B cell (primary cell): ENCODE measurements around the gene SRGAP2B. TPM values are rescaled to one million over a fixed set of nuclear protein-coding genes. Genes with fewer than 3 reads are reported as not detected.
"Not testable (repeated sequence)": the region's sequence is repeated elsewhere in the genome, so short reads cannot be mapped to it uniquely, and the experiment has no call there.

Source experiments
- ATAC-seq: fragments of 200-7000 bp; cut with Tn5 transposase; one replicate; pipeline ENCODE4 v1.10.0; 2021; ENCODE audit warnings: low read depth, mild to moderate bottlenecking, moderate number of reproducible peaks, moderate library complexity
- CTCF ChIA-PET: fragments of 350-600 bp; sonication (Branson Sonifier 250); formaldehyde crosslinking; loops from one replicate; lab custom pipeline; 2021; ENCODE audit warnings: antibody characterized with exemption, inconsistent platforms; lab: Charles Lee
- POLR2A ChIA-PET: fragments of 350-600 bp; sonication (Branson Sonifier 250); formaldehyde crosslinking; loops from one replicate; lab custom pipeline; 2021; ENCODE audit warnings: antibody characterized with exemption; lab: Charles Lee
- DNase-seq: peaks from one replicate; pipeline ENCODE4 v3.0.0; 2013
- H2AFZ ChIP-seq: 2 replicates; pipeline ENCODE4 v1.6.1; 2012; ENCODE audit warnings: mild to moderate bottlenecking, low read depth, low read length; ENCODE audit not compliant: insufficient read depth, poor library complexity, severe bottlenecking
- H3K27ac ChIP-seq, 2 donors: 1 replicate in 1 of 2; 2 replicates in 1 of 2; pipeline ENCODE4 v1.5.1; 2012 to 2013; ENCODE audit warnings: low read length in 2 of 2, mild to moderate bottlenecking in 2 of 2, moderate library complexity in 1 of 2
- H3K27me3 ChIP-seq, 4 experiments: fragments of 200-600 bp in 1 of 4; sonication (generic) in 1 of 4; replicated peaks in 1 of 4; 1 replicate in 2 of 4; 2 replicates in 2 of 4; pipeline versions ENCODE4 v1.6.1 to v1.7.0; 2013 to 2016; ENCODE audit warnings: low read length in 3 of 4, mild to moderate bottlenecking in 2 of 4, mixed read lengths in 1 of 4, moderate library complexity in 1 of 4; ENCODE audit not compliant: insufficient read depth in 4 of 4, control insufficient read depth in 3 of 4; ENCODE audit errors: control extremely low read depth in 1 of 4
- H3K36me3 ChIP-seq, 2 experiments: replicated peaks in 1 of 2; 1 replicate in 1 of 2; 2 replicates in 1 of 2; pipeline versions ENCODE4 v1.6.1 to v1.7.1; 2013; ENCODE audit warnings: low read length in 1 of 2; ENCODE audit not compliant: insufficient read depth in 2 of 2, control insufficient read depth in 1 of 2; ENCODE audit errors: control extremely low read depth in 1 of 2, extremely low read depth in 1 of 2
- H3K4me1 ChIP-seq, 2 donors: fragments of 200-600 bp in 1 of 2; sonication (generic) in 1 of 2; 1 replicate in 1 of 2; 2 replicates in 1 of 2; pipeline versions ENCODE4 v1.5.1 to v1.6.1; 2013 to 2017; ENCODE audit warnings: low read length in 2 of 2; ENCODE audit not compliant: control insufficient read depth in 2 of 2, insufficient read depth in 2 of 2
- H3K4me2 ChIP-seq: replicated peaks from 2 replicates; pipeline ENCODE3; 2012; ENCODE audit warnings: mild to moderate bottlenecking, low read depth, low read length; ENCODE audit not compliant: poor library complexity, severe bottlenecking
- H3K4me3 ChIP-seq, 5 experiments: fragments of 200-600 bp in 1 of 5; sonication (generic) in 1 of 5; 1 replicate in 3 of 5; 2 replicates in 2 of 5; pipeline versions ENCODE4 v1.5.1 to v1.7.0; 2011 to 2016; ENCODE audit warnings: low read length in 4 of 5, mild to moderate bottlenecking in 4 of 5, low read depth in 2 of 5, control low read depth in 1 of 5, moderate library complexity in 1 of 5; ENCODE audit not compliant: insufficient read depth in 1 of 5; ENCODE audit errors: control extremely low read depth in 1 of 5, extremely low read depth in 1 of 5
- H3K79me2 ChIP-seq: fragments of 200-600 bp; sonication (generic); one replicate; pipeline ENCODE4 v1.6.0; 2016; ENCODE audit warnings: low read length; ENCODE audit not compliant: control insufficient read depth, insufficient read depth
- H3K9ac ChIP-seq: fragments of 200-600 bp; sonication (generic); 2 replicates; pipeline ENCODE4 v1.6.1; 2017; ENCODE audit warnings: mild to moderate bottlenecking, low read length, moderate library complexity
- H3K9me3 ChIP-seq, 3 donors: one replicate each; pipeline versions ENCODE4 v1.6.1 to v1.7.1; 2013; ENCODE audit warnings: low read length in 2 of 3; ENCODE audit not compliant: control insufficient read depth in 2 of 3, insufficient read depth in 1 of 3; ENCODE audit errors: control extremely low read depth in 1 of 3
- H4K20me1 ChIP-seq: 2 replicates; pipeline ENCODE4 v1.6.0; 2012; ENCODE audit warnings: mild to moderate bottlenecking, low read length; ENCODE audit not compliant: insufficient read depth, control insufficient read depth, poor library complexity, severe bottlenecking
- H3K27ac Mint-ChIP-seq: one replicate; pipeline ENCODE4 v1.8.0; 2021; ENCODE audit warnings: mixed read lengths
- H3K27me3 Mint-ChIP-seq: one replicate; pipeline ENCODE4 v1.8.0; 2021; ENCODE audit warnings: mixed read lengths
- H3K4me1 Mint-ChIP-seq: one replicate; pipeline ENCODE4 v1.8.0; 2021; ENCODE audit warnings: mixed read lengths
- H3K4me3 Mint-ChIP-seq: one replicate; pipeline ENCODE4 v1.8.0; 2021; ENCODE audit warnings: mixed read lengths
- H3K9me3 Mint-ChIP-seq: one replicate; pipeline ENCODE4 v1.8.0; 2022; ENCODE audit warnings: mixed read lengths; ENCODE audit not compliant: insufficient read depth
- WGBS: methylation state at CpG from one replicate; pipeline ENCODE4 v1.1.5; 2013; ENCODE audit warnings: missing lambda C conversion rate; ENCODE audit not compliant: insufficient coverage; 5-methylcytosine and 5-hydroxymethylcytosine counted together
- intact Hi-C: fragments of 100-400 bp; cut with micrococcal nuclease; formaldehyde crosslinking; loops from one replicate; pipeline ENCODE4 v1.10.0; 2022
- polyA plus RNA-seq: library from polyadenylated mRNA; depleted of rRNA; stranded (reverse); fragments of >200 nt; gene quantifications from 2 replicates; pipeline ENCODE4 v1.2.3, GENCODE V29; 2012
- total RNA-seq, 2 donors: library from RNA; stranded (reverse); fragments of 120-200 nt in 1 of 2; gene quantifications; 1 replicate in 1 of 2; 2 replicates in 1 of 2; pipeline versions ENCODE4 v1.2.3 to v1.2.4, GENCODE V29; 2013 to 2022

The SRGAP2B gene
- total and polyA plus RNA-seq, 2 donors (not counting 1 experiment from before 2014, with no cell fraction given) = 3.0 to 36.5 TPM

DNA sequence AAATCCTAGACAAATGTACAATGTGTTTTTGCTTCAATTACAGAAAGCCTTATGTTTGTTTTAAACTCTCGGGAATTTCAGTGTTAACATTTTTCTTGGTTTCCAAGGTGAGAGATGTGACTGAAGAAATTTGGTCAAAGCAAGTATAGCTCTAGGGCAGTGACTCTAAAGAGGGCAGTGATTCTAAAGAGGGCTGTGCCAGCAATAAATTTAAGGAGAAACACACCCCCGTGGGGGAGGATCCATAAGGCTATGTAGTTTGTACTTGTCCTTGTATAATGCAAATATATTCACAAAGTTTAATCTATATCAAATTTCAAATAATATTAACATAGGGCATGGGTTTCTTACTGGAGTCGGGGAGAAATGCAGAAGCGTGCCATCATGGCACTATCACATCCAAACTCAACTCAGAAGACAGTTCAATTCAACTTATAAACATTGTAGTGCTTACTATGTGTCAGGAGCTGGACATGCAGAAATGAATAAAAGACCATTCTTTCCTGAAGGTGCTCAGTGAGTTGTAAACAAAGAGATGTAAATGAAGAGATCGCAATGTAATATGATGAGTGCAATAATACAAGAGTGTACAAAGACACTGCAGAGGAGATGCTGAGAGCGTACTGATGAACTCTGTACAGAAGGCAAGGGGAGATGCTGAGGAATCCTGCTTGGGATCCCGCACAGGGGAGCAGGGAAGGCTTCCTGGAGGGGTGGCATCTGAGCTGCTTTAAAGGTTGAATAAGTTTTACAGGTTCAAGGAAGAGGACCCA lies 12.5 kb downstream of the SRGAP2B start:
- H3K4me3 Mint-ChIP-seq, H3K9me3 ChIP-seq, H3K36me3 ChIP-seq, H3K4me3 ChIP-seq, POLR2A ChIA-PET, H3K9ac ChIP-seq, H3K27ac Mint-ChIP-seq, H2AFZ ChIP-seq, ATAC-seq, H3K27ac ChIP-seq, H3K9me3 Mint-ChIP-seq, H3K4me2 ChIP-seq, H3K27me3 ChIP-seq, H3K27me3 Mint-ChIP-seq, H4K20me1 ChIP-seq, DNase-seq, H3K79me2 ChIP-seq, intact Hi-C loops, H3K4me1 ChIP-seq, CTCF ChIA-PET, H3K4me1 Mint-ChIP-seq: not testable (repeated sequence)
- WGBS = 100% methylated on average over 1 of the region's 7 CpGs

DNA sequence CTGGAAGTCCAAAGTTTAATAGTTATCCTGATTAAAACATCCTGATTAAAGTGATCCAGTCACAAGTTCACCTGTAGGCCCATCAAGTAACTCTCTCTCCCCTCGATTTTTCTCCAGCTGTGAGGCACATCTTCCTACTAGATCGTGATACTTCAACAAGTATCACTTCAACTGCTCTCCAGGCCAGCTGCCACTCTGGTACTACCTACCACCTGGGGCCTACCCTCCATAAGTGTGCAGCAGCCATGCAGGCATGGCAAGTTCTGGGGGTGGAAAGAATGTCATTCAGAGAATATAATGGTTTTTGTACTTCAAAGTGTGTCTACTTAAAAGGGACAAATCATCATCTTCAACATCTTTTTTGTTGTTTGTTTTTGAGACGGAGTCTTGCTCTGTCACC lies 14.9 kb downstream of the SRGAP2B start:
- POLR2A ChIA-PET, intact Hi-C loops, H3K36me3 ChIP-seq, CTCF ChIA-PET, H3K27me3 Mint-ChIP-seq, H3K9me3 Mint-ChIP-seq, H3K4me3 ChIP-seq, H4K20me1 ChIP-seq, DNase-seq, H2AFZ ChIP-seq, H3K4me1 Mint-ChIP-seq, H3K27me3 ChIP-seq, H3K4me2 ChIP-seq, ATAC-seq, H3K9me3 ChIP-seq, H3K27ac Mint-ChIP-seq, H3K4me3 Mint-ChIP-seq, H3K9ac ChIP-seq, H3K79me2 ChIP-seq, H3K4me1 ChIP-seq, H3K27ac ChIP-seq: not testable (repeated sequence)
- whole genome bisulfite sequencing = no CpG with 5 or more reads among the region's 3 CpGs

DNA sequence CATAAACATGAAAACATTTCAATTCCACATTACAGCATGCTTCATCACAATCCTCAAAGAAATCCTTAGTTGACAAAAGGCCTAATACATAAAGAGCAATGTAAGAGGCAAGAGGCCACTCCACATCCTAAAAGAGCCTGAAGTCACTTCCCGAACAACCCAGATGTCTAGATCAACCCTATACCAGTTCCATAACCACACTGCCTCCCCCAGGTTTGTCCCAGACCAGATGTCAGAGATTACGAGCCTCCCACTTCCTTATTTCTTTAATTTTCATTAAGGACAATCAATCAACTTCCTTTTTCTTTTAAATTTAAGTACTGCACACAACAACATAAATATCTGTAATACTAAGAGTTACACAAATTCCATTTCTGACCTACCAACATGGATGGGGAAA lies 15.4 kb downstream of the SRGAP2B start:
- H4K20me1 ChIP-seq, CTCF ChIA-PET, H3K4me3 Mint-ChIP-seq, H3K27me3 ChIP-seq, intact Hi-C loops, H3K27ac Mint-ChIP-seq, H3K27me3 Mint-ChIP-seq, POLR2A ChIA-PET, H3K4me1 ChIP-seq, H3K9me3 Mint-ChIP-seq, H3K36me3 ChIP-seq, H3K4me3 ChIP-seq, H3K79me2 ChIP-seq, H3K27ac ChIP-seq, H3K9me3 ChIP-seq, H3K4me1 Mint-ChIP-seq, H3K9ac ChIP-seq, ATAC-seq, H2AFZ ChIP-seq, H3K4me2 ChIP-seq: not testable (repeated sequence)
- WGBS = no CpG with 5 or more reads among the region's 2 CpGs
- DNase-seq = peak; percentile 3

DNA sequence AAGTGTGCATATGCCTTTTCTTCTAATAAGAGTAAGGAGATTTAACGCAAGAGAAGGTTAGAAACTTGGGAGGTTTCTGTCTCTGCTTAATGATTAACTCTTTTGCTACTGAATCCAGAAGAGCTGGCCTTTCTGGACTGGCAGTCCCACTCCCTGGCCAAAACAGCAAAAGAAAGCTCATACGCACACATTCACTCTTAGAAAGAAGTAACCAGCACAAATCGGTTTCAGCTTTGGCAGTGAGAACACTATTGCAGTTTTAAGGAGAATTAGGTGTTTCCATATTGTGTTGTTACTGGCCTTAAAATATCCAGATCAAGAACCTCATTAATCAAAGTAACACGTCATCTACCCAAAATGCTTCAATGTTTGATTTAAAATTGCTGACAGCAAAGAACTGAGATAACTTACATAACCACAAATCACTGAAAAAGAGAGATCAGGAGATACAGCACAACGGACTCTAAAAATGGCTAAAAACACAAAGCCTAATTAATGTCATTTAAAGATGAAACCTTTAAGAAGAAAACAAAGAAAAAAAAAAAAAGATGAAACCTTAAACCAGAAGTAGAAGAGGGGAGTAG lies 16.2 kb downstream of the SRGAP2B start:
- H3K4me1 Mint-ChIP-seq, H3K79me2 ChIP-seq, H3K9me3 ChIP-seq, intact Hi-C loops, ATAC-seq, H3K27me3 Mint-ChIP-seq, H3K36me3 ChIP-seq, POLR2A ChIA-PET, H3K27me3 ChIP-seq, H3K4me3 ChIP-seq, H3K4me3 Mint-ChIP-seq, H3K27ac ChIP-seq, H3K9ac ChIP-seq, CTCF ChIA-PET, H3K4me2 ChIP-seq, H2AFZ ChIP-seq, DNase-seq, H4K20me1 ChIP-seq, H3K27ac Mint-ChIP-seq, H3K4me1 ChIP-seq, H3K9me3 Mint-ChIP-seq: not testable (repeated sequence)
- WGBS = no CpG with 5 or more reads among the region's 5 CpGs
